HEK293 (cell line): ENCODE measurements around the gene ITPKA.

Source experiments
- CTCF ChIA-PET: fragments of 350-600 bp; formaldehyde crosslinking; extraction: SDS; loops from one replicate; lab custom pipeline; 2021; ENCODE audit warnings: antibody characterized with exemption; lab: Yijun Ruan, JAX
- POLR2A ChIA-PET: fragments of 300-600 bp; formaldehyde crosslinking; extraction: SDS; loops from one replicate; lab custom pipeline; 2020; ENCODE audit warnings: antibody characterized with exemption, inconsistent platforms; lab: Yijun Ruan, JAX
- H3K27ac ChIP-seq: fragments of 200-500 bp; sonication (Bioruptor generic); 2 replicates; pipeline ENCODE4 v1.5.1; 2014; ENCODE audit warnings: low read depth, low read length, control low read depth, inconsistent platforms; ENCODE audit errors: extremely low read depth
- H3K36me3 ChIP-seq, 2 experiments: fragments of 200-500 bp in 1 of 2; sonication (Bioruptor generic) in 1 of 2; 1 replicate in 1 of 2; 2 replicates in 1 of 2; pipeline ENCODE4 v1.5.1; 2014 to 2017; ENCODE audit warnings: inconsistent platforms in 2 of 2, low read length in 2 of 2; ENCODE audit not compliant: control insufficient read depth in 2 of 2, insufficient read depth in 1 of 2
- H3K4me1 ChIP-seq: fragments of 200-500 bp; sonication (Bioruptor generic); 2 replicates; pipeline ENCODE4 v1.5.1; 2014; ENCODE audit warnings: mild to moderate bottlenecking, low read length, inconsistent platforms; ENCODE audit not compliant: control insufficient read depth, insufficient read depth
- H3K4me3 ChIP-seq: 2 replicates; pipeline ENCODE4 v1.5.1; 2011; ENCODE audit warnings: low read depth, mild to moderate bottlenecking, control low read depth, low read length, moderate library complexity
- H3K9me3 ChIP-seq: fragments of 200-500 bp; sonication (Bioruptor generic); 2 replicates; pipeline ENCODE4 v1.5.1; 2014; ENCODE audit warnings: low read depth, low read length, inconsistent platforms; ENCODE audit not compliant: control insufficient read depth, insufficient read depth
- BCL11A ChIP-seq: fragments of 450-650 bp; formaldehyde crosslinking; IDR thresholded peaks from 2 replicates; pipeline ENCODE4 v1.5.1; 2016; ENCODE audit warnings: low read depth, missing biosample characterization, missing genetic modification characterization
- KLF17 ChIP-seq: fragments of 450-650 bp; formaldehyde crosslinking; IDR thresholded peaks from 2 replicates; pipeline ENCODE4 v1.5.1; 2016; ENCODE audit warnings: missing biosample characterization, missing genetic modification characterization
- KLF7 ChIP-seq: fragments of 450-650 bp; formaldehyde crosslinking; IDR thresholded peaks from 2 replicates; pipeline ENCODE4 v1.5.1; 2016; ENCODE audit warnings: missing biosample characterization, missing genetic modification characterization, borderline replicate concordance
- KLF9 ChIP-seq: fragments of 450-650 bp; formaldehyde crosslinking; IDR thresholded peaks from 2 replicates; pipeline ENCODE4 v1.5.1; 2016; ENCODE audit warnings: missing biosample characterization, missing genetic modification characterization, low read depth
- YY1 ChIP-seq: fragments of 450-650 bp; formaldehyde crosslinking; IDR thresholded peaks from 2 replicates; pipeline ENCODE4 v1.5.1; 2018; ENCODE audit warnings: missing biosample characterization, missing genetic modification characterization
- ZBTB26 ChIP-seq: fragments of 450-650 bp; formaldehyde crosslinking; optimal IDR thresholded peaks from 2 replicates; pipeline ENCODE3; 2016; ENCODE audit warnings: missing biosample characterization, mild to moderate bottlenecking, missing genetic modification characterization
- ZNF223 ChIP-seq: fragments of 450-650 bp; formaldehyde crosslinking; IDR thresholded peaks from 2 replicates; pipeline ENCODE4 v1.5.1; 2016; ENCODE audit warnings: missing biosample characterization, missing genetic modification characterization
- ZNF26 ChIP-seq: fragments of 450-650 bp; formaldehyde crosslinking; IDR thresholded peaks from 2 replicates; pipeline ENCODE4 v1.5.1; 2016; ENCODE audit warnings: missing biosample characterization, missing genetic modification characterization
- ZNF274 ChIP-seq, 2 experiments: fragments of 200-500 bp in 1 of 2; fragments of 450-650 bp in 1 of 2; sonication (Bioruptor generic) in 1 of 2; formaldehyde crosslinking in 1 of 2; IDR thresholded peaks; 2 replicates each; pipeline versions ENCODE4 v1.5.1 to v1.6.1; 2014 to 2016; ENCODE audit warnings: borderline replicate concordance in 1 of 2, inconsistent platforms in 1 of 2, low read length in 1 of 2, missing biosample characterization in 1 of 2, missing genetic modification characterization in 1 of 2
- ZNF280D ChIP-seq: fragments of 450-650 bp; formaldehyde crosslinking; IDR thresholded peaks from 2 replicates; pipeline ENCODE4 v1.5.1; 2016; ENCODE audit warnings: missing biosample characterization, missing genetic modification characterization
- ZNF292 ChIP-seq: fragments of 450-650 bp; formaldehyde crosslinking; IDR thresholded peaks from 2 replicates; pipeline ENCODE4 v1.5.1; 2016; ENCODE audit warnings: low read depth, missing biosample characterization, missing genetic modification characterization, borderline replicate concordance
- ZNF311 ChIP-seq: fragments of 450-650 bp; formaldehyde crosslinking; IDR thresholded peaks from 2 replicates; pipeline ENCODE4 v1.5.1; 2017; ENCODE audit warnings: missing biosample characterization, missing genetic modification characterization, borderline replicate concordance
- ZNF398 ChIP-seq: fragments of 450-650 bp; formaldehyde crosslinking; IDR thresholded peaks from 2 replicates; pipeline ENCODE4 v1.5.1; 2017; ENCODE audit warnings: missing biosample characterization, missing genetic modification characterization
- ZNF518A ChIP-seq: fragments of 450-650 bp; formaldehyde crosslinking; conservative IDR thresholded peaks from 2 replicates; pipeline ENCODE4 v1.5.1; 2016; ENCODE audit warnings: low read depth, missing biosample characterization, missing genetic modification characterization
- ZNF580 ChIP-seq: fragments of 450-650 bp; formaldehyde crosslinking; IDR thresholded peaks from 2 replicates; pipeline ENCODE4 v1.5.1; 2016; ENCODE audit warnings: missing biosample characterization, missing genetic modification characterization
- ZNF830 ChIP-seq: fragments of 450-650 bp; IDR thresholded peaks from 2 replicates; pipeline ENCODE4 v1.5.0; 2018; ENCODE audit warnings: missing biosample characterization, missing genetic modification characterization, low read depth, mild to moderate bottlenecking, moderate library complexity

The ITPKA gene

GRCh38 chr15:41512512-41512939 lies 18.9 kb downstream of the ITPKA start:
- Histone ChIP-seq H3K27ac (no peak overlapping the region), H3K9me3 (no peaks in the 10 kb centered on the region), H3K4me1 (no peaks in the 10 kb centered on the region), H3K36me3 (peaks cover 0 to 5% of the 10 kb centered on the region in 2 experiments; a peak in 1 of 3 replicates), H3K4me3 (no peak overlapping the region)
- CTCF ChIA-PET: interaction anchor here (0.8 kb wide), 1 partner anchor 45 kb away, joined by 3 read pairs; no protein-coding TSS in a partner anchor
- POLR2A ChIA-PET: interaction anchor here (1.3 kb wide), 1 partner anchor 19 kb away, joined by 7 read pairs; the partner anchor contains the start of gene ITPKA
- TF ChIP-seq ZNF223 (tag by site-specific recombination) (no peak), ZNF292 (tag by site-specific recombination) (no peak), ZNF280D (no peak), ZNF274 (IDR thresholded peaks at IDR 0.05; ENCODE audit: low read length) (no peak), ZNF274 (tag by site-specific recombination; IDR thresholded peaks at IDR 0.05; ENCODE audit: borderline replicate concordance) (no peak), ZNF580 (no peak)

- H3K9me3 ChIP-seq: no peaks in the 10 kb centered on the region
- H3K4me1 ChIP-seq: no peaks in the 10 kb centered on the region
- ChIA-PET CTCF (interaction anchor here (0.8 kb wide), 1 partner anchor 45 kb away, joined by 3 read pairs; no protein-coding TSS in a partner anchor), POLR2A (interaction anchor here (0.5 to 1.3 kb wide), 3 partner anchors 20 to 31 kb away, joined by 3 to 7 read pairs (median 5); partner anchors contain the start of genes ITPKA and RPAP1)
- no peak for TF ChIP-seq KLF17 (tag by site-specific recombination)
- no peak for TF ChIP-seq ZNF26
- no peak for TF ChIP-seq YY1
- TF ChIP-seq ZNF830 (tag by site-specific recombination): no peak
- no peak for TF ChIP-seq ZNF518A
- no peak for TF ChIP-seq ZNF398
- no peak for TF ChIP-seq ZNF311
- no peak for TF ChIP-seq BCL11A (tag by site-specific recombination)
- peak; percentile 45 for TF ChIP-seq ZBTB26
- 0 out of 2 replicates have a peak, but pooled peaks have one; percentile 5 for TF ChIP-seq KLF7 (tag by site-specific recombination)
- TF ChIP-seq KLF9: no peak
- H3K27ac ChIP-seq: no peak overlapping the region
- H3K4me3 ChIP-seq: peak overlapping the region; percentile 28
- H3K36me3 ChIP-seq: peaks cover 0 to 10% of the 10 kb centered on the region in 2 experiments; a peak in 1 of 3 replicates
These were observed 19.3 kb downstream of the ITPKA start for GRCh38 chr15:41512940-41513505.
